Sigmoid colon (tissue), 7 donors: Measurements from ENCODE around the gene C1R. TPM values are rescaled to one million over a fixed set of nuclear protein-coding genes. Genes with fewer than 3 reads are reported as not detected.
A peak's percentile ranks its signal among the peaks of the same experiment; 100 is the strongest.

ENCODE experiments used
- DNase-seq: peaks from one replicate; pipeline ENCODE4 v3.0.0-alpha.2; 2019
- H3K27ac ChIP-seq, 4 donors: fragments of 200-600 bp; sonication (generic); one replicate each; pipeline ENCODE4 v1.5.1; 2016 to 2019; ENCODE audit warnings: mild to moderate bottlenecking in 1 of 4
- H3K27me3 ChIP-seq, 3 donors: fragments of 200-600 bp; sonication (generic); one replicate each; pipeline ENCODE4 v1.5.1; 2019; ENCODE audit warnings: mild to moderate bottlenecking in 1 of 3
- H3K36me3 ChIP-seq, 4 donors: fragments of 200-600 bp; sonication (generic); one replicate each; pipeline ENCODE4 v1.5.1; 2016 to 2019
- H3K4me1 ChIP-seq, 4 donors: fragments of 200-600 bp; sonication (generic); one replicate each; pipeline ENCODE4 v1.5.1; 2017 to 2019
- H3K4me3 ChIP-seq, 4 donors: fragments of 200-600 bp; sonication (generic); one replicate each; pipeline ENCODE4 v1.5.1; 2017 to 2019; ENCODE audit warnings: mild to moderate bottlenecking in 2 of 4, moderate library complexity in 1 of 4
- H3K9me3 ChIP-seq, 4 donors: fragments of 200-600 bp in 3 of 4; sonication (generic) in 3 of 4; one replicate each; pipeline versions ENCODE4 v1.5.1 to v1.6.1; 2013 to 2019
- EP300 ChIP-seq, 4 donors: sonication (generic); formaldehyde crosslinking; IDR thresholded peaks; one replicate each; pipeline ENCODE4 v1.6.1; 2017; ENCODE audit warnings: antibody characterized with exemption in 4 of 4
- POLR2A ChIP-seq, 2 donors: fragments of 450-650 bp; IDR thresholded peaks; one replicate each; pipeline ENCODE4 v1.6.1; 2016; ENCODE audit warnings: antibody characterized with exemption in 2 of 2, mild to moderate bottlenecking in 2 of 2, moderate library complexity in 2 of 2
- POLR2AphosphoS5 ChIP-seq, 4 donors: sonication (generic); formaldehyde crosslinking; IDR thresholded peaks; one replicate each; pipeline ENCODE4 v1.6.1; 2017; ENCODE audit warnings: antibody characterized with exemption in 4 of 4
- WGBS, 2 donors: extraction: QIAGEN DNeasy Blood & Tissue Kit; methylation state at CpG; one replicate each; pipeline ENCODE4 v1.1.7; 2013; 5-methylcytosine and 5-hydroxymethylcytosine counted together
- intact Hi-C: fragments of 100-400 bp; cut with DNase I; formaldehyde crosslinking; loops from one replicate; pipeline ENCODE4 v1.15.1; 2023
- polyA plus RNA-seq, 3 donors: library from polyadenylated mRNA; stranded (reverse); fragments of 200-250 nt; gene quantifications; one replicate each; pipeline ENCODE4 v1.2.3, GENCODE V29; 2013
- total RNA-seq, 4 donors: library from RNA; depleted of rRNA; stranded (reverse); fragments of >200 nt; gene quantifications; one replicate each; pipeline ENCODE4 v1.1.0, GENCODE V29; 2016
- TF ChIP-seq, protein P1 (sequence below), 4 experiments: fragments of 450-650 bp in 3 of 4; fragments of 200-600 bp in 1 of 4; IDR thresholded peaks; one replicate each; pipeline ENCODE4 v1.5.1; 2016 to 2019; ENCODE audit warnings: antibody characterized with exemption in 4 of 4, mild to moderate bottlenecking in 3 of 4, moderate library complexity in 2 of 4
- donor health status: healthy with polysubstance abuse.
- donor health status: Bipolar disorder and iron deficiency.
- donor health status: healthy.

C1R gene
- total and polyA plus RNA-seq, 7 donors: 23.8 to 493 (median 328) TPM

DNA sequence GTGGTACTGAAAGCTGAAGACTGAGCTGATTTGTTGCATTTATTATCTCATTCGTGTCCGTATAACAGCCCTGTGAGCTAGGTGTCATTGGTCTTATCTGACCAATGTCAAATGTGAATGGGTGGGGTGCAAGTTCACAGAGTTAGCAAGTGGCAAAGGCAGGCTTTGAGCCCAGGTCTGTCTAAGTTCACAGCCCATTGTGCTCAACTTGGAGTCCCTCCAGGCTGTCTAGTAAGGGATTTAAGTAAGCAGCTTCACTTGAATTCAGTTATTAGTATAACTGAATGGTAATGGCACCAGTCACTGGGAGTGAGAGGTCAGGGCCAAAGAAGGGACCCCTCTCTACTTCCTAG is 23.3 kb downstream of the C1R start:
- Histone ChIP-seq H3K36me3 (peaks cover 7 to 58% (median 31%) of the 10 kb centered on the region in 4 donors), H3K27ac (peak overlapping the region in 3 of 4 donors; percentile 70 to 81 (median 78)), H3K27me3 (no peaks in the 10 kb centered on the region), H3K4me3 (no peak overlapping the region), H3K4me1 (peaks cover 0 to 26% (median 23%) of the 10 kb centered on the region in 4 donors), H3K9me3 (no peaks in the 10 kb centered on the region)
- no peak for TF ChIP-seq POLR2AphosphoS5 (IDR thresholded peaks at IDR 0.05)
- no peak for TF ChIP-seq EP300 (IDR thresholded peaks at IDR 0.05)
- TF ChIP-seq, protein P1, sequence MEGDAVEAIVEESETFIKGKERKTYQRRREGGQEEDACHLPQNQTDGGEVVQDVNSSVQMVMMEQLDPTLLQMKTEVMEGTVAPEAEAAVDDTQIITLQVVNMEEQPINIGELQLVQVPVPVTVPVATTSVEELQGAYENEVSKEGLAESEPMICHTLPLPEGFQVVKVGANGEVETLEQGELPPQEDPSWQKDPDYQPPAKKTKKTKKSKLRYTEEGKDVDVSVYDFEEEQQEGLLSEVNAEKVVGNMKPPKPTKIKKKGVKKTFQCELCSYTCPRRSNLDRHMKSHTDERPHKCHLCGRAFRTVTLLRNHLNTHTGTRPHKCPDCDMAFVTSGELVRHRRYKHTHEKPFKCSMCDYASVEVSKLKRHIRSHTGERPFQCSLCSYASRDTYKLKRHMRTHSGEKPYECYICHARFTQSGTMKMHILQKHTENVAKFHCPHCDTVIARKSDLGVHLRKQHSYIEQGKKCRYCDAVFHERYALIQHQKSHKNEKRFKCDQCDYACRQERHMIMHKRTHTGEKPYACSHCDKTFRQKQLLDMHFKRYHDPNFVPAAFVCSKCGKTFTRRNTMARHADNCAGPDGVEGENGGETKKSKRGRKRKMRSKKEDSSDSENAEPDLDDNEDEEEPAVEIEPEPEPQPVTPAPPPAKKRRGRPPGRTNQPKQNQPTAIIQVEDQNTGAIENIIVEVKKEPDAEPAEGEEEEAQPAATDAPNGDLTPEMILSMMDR (IDR thresholded peaks at IDR 0.05): no peak
- no peak for TF ChIP-seq POLR2A (IDR thresholded peaks at IDR 0.05)
- 50 to 56% methylated on average over 2 of the region's 2 CpGs for WGBS, 2 donors
- DNase-seq: no peak
- intact Hi-C loops: no loop called here

DNA sequence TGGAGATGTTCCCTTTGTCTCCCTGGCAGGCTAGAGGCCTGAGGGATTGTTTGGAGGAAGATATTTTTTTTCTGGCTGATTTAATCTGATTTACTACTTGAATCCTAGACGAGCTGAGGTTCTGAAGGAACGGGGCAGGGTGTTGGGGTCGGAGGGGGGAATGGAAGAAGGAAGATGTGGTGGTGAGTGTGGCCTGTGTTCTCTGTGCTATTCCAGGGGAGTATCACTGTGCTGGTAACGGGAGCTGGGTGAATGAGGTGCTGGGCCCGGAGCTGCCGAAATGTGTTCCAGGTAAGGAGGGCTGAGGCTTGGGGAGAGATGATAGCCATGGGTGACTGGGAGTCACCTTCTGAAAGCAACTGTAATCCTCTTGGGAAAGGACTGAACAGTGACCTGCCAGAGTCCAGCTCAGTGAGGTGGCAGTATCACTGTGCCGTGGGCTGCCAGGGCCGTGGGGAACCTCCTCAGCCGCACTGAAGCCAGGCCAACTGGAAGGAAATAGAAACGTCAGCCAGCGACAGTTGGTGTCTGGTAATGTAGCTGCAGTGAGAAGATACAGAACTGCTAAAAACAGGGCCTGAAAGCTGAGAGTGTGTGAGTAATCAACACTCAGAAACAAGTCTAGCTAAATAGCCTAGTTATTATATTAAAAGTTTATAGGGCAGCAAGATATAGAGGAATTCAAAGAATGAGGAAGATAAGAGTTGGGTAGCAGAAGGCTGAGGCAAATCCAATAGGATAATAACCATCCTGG is 23.8 kb downstream of the C1R start:
- H3K4me1 ChIP-seq: peaks cover 0 to 26% (median 23%) of the 10 kb centered on the region in 4 donors
- H3K36me3 ChIP-seq: peaks cover 7 to 64% (median 31%) of the 10 kb centered on the region in 4 donors

DNA sequence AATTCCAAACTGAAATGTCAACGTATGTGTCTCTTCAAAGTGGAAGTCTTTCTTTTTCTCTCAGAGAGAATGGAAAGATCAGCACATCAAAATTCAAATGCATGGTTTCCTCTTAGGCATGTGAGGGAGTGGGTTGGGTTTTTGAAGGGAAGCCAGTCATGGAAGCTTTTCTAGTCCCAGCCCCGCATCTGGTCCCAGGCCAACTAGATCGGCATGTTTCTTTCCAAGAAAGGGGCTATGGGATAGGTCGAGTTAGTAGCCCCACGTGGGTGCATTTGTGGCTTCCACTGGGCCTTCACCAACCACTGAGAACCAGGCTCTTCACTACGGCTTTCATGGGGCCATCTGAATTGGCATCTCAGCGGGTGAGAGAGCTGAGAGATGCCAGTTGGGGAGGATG is 25.1 kb downstream of the C1R start:
- peak overlapping the region in 2 of 4 donors; percentile 78 to 81 for H3K27ac ChIP-seq
- no peak for TF ChIP-seq POLR2AphosphoS5 (IDR thresholded peaks at IDR 0.05)
- TF ChIP-seq EP300 (IDR thresholded peaks at IDR 0.05): no peak
- no peak for TF ChIP-seq POLR2A (IDR thresholded peaks at IDR 0.05)
- TF ChIP-seq, protein P1 (IDR thresholded peaks at IDR 0.05): no peak
- peaks cover 0 to 35% (median 30%) of the 10 kb centered on the region in 4 donors for H3K4me1 ChIP-seq
- DNase-seq: no peak
- H3K36me3 ChIP-seq: peaks cover 7 to 72% (median 31%) of the 10 kb centered on the region in 4 donors
- H3K9me3 ChIP-seq: no peaks in the 10 kb centered on the region
- WGBS, 2 donors: 86% methylated on average over 7 of the region's 7 CpGs
- no peak overlapping the region for H3K4me3 ChIP-seq
- H3K27me3 ChIP-seq: no peaks in the 10 kb centered on the region
- intact Hi-C loops: no loop called here

More for the DNA sequence above, 23.8 kb downstream of the C1R start:
- peak; percentile 77 for DNase-seq
- peak overlapping the region in 3 of 4 donors; percentile 70 to 81 (median 78) for H3K27ac ChIP-seq
- peak in 2 of 4 donors; percentile 44 to 58 for TF ChIP-seq POLR2AphosphoS5 (IDR thresholded peaks at IDR 0.05)
- TF ChIP-seq, protein P1 (IDR thresholded peaks at IDR 0.05): no peak
- no peaks in the 10 kb centered on the region for H3K27me3 ChIP-seq
- intact Hi-C loops: no loop called here
- H3K4me3 ChIP-seq: no peak overlapping the region
- WGBS, 2 donors: 65 to 83% methylated on average over 11 of the region's 11 CpGs
- no peaks in the 10 kb centered on the region for H3K9me3 ChIP-seq

DNA sequence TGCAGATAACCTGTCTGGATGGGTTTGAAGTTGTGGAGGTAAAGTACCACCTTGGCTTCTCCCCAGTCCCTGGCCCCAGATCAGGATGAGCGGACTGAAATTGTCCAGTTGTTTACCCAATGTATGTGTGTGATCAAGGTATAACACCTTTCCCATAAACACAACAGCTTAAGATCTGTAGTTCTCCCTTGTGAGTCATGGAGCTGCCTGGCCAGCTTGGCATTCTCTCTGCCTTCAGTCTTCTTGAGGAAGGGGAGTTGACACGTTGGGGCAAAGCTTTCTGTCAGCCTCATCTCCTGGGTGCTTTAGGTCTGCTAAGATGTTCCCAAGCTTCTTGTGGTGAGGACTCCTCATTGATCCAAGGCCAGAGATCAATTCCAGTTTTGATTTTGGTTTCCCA is 25.6 kb downstream of the C1R start:
- H3K36me3 ChIP-seq: peaks cover 7 to 72% (median 31%) of the 10 kb centered on the region in 4 donors
- intact Hi-C loops: no loop called here
- peaks cover 0 to 40% (median 35%) of the 10 kb centered on the region in 4 donors for H3K4me1 ChIP-seq
- TF ChIP-seq POLR2A (IDR thresholded peaks at IDR 0.05) (no peak), POLR2AphosphoS5 (IDR thresholded peaks at IDR 0.05) (no peak), EP300 (IDR thresholded peaks at IDR 0.05) (no peak)
- TF ChIP-seq, protein P1 (IDR thresholded peaks at IDR 0.05): no peak
- H3K27me3 ChIP-seq: no peaks in the 10 kb centered on the region
- 77 to 85% methylated on average over 2 of the region's 2 CpGs for WGBS, 2 donors
- no peak for DNase-seq
- H3K9me3 ChIP-seq: no peaks in the 10 kb centered on the region
- H3K4me3 ChIP-seq: no peak overlapping the region
- H3K27ac ChIP-seq: no peak overlapping the region
